ENCODE results near the gene ZBTB21. TPM values are rescaled to one million over a fixed set of nuclear protein-coding genes. Genes with fewer than 3 reads are reported as not detected.

ZBTB21 gene
- total RNA-seq, 4 donors from 2014 or later, result 5.2 to 19.5 (median 9.7) TPM

DNA sequence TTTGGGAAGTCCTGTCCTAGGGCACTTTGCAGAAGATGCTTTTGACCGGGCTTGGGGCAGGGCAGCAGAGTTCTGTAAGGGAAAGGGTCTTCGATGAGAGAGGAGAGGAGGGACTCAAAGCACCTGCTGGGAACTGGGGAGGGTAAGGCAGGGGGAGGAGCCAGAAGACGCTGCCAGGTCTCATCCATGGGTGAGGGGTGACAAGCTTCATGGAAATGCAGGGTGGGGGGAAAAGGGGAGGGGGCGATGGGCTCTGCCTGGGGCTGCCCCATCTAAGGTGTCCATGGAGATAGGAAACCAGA, 35.5 kb downstream of the ZBTB21 start:
- in situ Hi-C loops (cut with MboI; ENCODE audit: low pct_ligation_motif_present in 1 of 4, low pct_unique_long_range_greater_than_20kb in 1 of 4, low sequenced_read_pairs in 3 of 4), result no loop called here
- 87 to 89% methylated on average over 3 to 4 of the region's 4 CpGs for WGBS, 2 donors (ENCODE audit: low coverage in 1 of 2)
- Histone ChIP-seq H3K4me3 (no peak overlapping the region), H3K36me3 (no peaks in the 10 kb centered on the region), H3K4me1 (peaks cover 0 to 15% (median 9%) of the 10 kb centered on the region in 4 donors), H3K9me3 (peaks cover 0 to 6% of the 10 kb centered on the region in 2 donors), H3K27me3 (no peaks in the 10 kb centered on the region), H3K27ac (no peak overlapping the region)
- DNase-seq, result no peak
- TF ChIP-seq POLR2A (IDR thresholded peaks at IDR 0.05), result no peak
- TF ChIP-seq POLR2AphosphoS5 (IDR thresholded peaks at IDR 0.05), result no peak
- TF ChIP-seq, protein P1, sequence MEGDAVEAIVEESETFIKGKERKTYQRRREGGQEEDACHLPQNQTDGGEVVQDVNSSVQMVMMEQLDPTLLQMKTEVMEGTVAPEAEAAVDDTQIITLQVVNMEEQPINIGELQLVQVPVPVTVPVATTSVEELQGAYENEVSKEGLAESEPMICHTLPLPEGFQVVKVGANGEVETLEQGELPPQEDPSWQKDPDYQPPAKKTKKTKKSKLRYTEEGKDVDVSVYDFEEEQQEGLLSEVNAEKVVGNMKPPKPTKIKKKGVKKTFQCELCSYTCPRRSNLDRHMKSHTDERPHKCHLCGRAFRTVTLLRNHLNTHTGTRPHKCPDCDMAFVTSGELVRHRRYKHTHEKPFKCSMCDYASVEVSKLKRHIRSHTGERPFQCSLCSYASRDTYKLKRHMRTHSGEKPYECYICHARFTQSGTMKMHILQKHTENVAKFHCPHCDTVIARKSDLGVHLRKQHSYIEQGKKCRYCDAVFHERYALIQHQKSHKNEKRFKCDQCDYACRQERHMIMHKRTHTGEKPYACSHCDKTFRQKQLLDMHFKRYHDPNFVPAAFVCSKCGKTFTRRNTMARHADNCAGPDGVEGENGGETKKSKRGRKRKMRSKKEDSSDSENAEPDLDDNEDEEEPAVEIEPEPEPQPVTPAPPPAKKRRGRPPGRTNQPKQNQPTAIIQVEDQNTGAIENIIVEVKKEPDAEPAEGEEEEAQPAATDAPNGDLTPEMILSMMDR (IDR thresholded peaks at IDR 0.05), result no peak
- no peak for TF ChIP-seq EP300 (IDR thresholded peaks at IDR 0.05; ENCODE audit: low read depth)
- intact Hi-C loops (cut with DNase I; ENCODE audit: low total_unique reads), result no loop called here

DNA sequence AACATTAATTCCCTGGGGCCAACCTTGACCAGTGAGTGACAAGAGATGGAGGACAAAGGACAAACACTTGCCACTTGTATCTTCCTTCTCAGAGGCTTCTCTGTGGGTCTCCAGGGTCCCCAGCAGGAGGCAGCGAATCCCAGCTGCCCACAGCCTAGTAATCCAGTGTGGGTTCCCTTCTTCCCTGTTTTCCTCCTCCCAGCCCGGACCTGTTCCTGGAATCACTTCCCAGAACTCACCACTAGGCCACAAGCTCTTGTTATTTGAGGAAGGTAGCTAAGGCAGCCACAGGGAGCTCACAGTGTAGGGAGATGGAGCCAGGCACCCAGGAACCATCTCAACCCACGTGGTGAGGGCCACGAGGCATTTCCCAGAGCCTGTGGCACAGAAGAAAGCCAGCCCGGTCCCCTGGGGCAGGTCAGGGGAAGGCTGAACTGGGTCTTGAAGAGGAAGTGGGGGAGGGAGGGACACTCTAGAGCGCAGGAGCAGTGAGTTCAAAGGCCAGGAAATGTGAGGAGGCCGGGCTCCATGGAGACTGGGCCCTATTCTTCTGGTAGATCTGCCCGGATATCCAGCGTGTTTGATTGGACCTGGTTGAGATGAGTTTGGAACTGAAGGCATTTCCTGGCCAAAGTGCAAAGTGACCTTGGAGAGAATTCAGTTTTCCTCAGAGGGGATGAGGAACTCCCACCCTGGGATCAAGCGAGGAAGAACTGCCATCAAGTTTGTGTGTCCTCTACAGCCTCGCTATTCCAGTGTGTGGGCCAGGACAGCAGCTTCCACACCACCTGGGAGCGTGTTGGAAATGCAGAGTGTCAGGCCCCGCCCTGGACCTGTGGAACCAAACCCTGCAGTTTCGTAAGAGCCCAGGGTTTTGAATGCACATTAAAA, 36.1 kb downstream of the ZBTB21 start:
- 70% methylated on average over 14 of the region's 14 CpGs; no CpG with 5 or more reads in 1 of the 2 donors for WGBS, 2 donors (ENCODE audit: low coverage in 1 of 2)

DNA sequence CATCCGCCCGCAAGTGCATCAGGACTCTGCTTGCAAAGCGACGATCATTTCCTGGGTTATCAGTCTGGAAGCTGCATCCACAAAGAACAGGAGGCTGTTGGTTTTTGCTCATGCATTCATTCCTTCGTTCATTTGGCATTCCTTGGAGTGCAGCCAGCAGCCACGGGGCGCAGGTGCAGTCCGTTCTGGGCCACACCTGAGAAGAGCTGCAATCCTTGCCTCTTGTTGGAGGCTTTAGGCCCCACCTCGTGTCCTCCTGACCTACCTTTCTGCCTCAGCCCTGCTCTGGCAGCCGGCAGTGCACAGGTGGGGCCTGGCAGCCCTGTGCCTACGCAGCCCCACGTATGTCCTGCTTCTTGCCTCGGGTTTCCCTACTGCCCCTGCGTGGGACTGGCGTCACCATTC, 36.7 kb downstream of the ZBTB21 start:
- H3K4me3 ChIP-seq, result no peak overlapping the region

More for the DNA sequence above, 36.1 kb downstream of the ZBTB21 start:
- Histone ChIP-seq H3K9me3 (peaks cover 0 to 2% of the 10 kb centered on the region in 2 donors), H3K27me3 (no peaks in the 10 kb centered on the region), H3K4me3 (no peak overlapping the region), H3K36me3 (no peaks in the 10 kb centered on the region), H3K27ac (peak overlapping the region in 2 of 4 donors; percentile 16 to 33), H3K4me1 (peaks cover 0 to 15% (median 9%) of the 10 kb centered on the region in 4 donors)
- TF ChIP-seq, protein P1 (IDR thresholded peaks at IDR 0.05), result peak in 3 of 5 experiments; percentile 14 to 45 (median 45)
- TF ChIP-seq EP300 (IDR thresholded peaks at IDR 0.05; ENCODE audit: low read depth) (no peak), POLR2AphosphoS5 (IDR thresholded peaks at IDR 0.05) (no peak)
- no peak for DNase-seq
- intact Hi-C loops (cut with DNase I; ENCODE audit: low total_unique reads) (no loop called here), in situ Hi-C loops (cut with MboI; ENCODE audit: low pct_ligation_motif_present in 1 of 4, low pct_unique_long_range_greater_than_20kb in 1 of 4, low sequenced_read_pairs in 3 of 4) (no loop called here)

GRCh38 chr21:41972511-41973205, 37.5 kb downstream of the ZBTB21 start:
- Histone ChIP-seq H3K27ac (no peak overlapping the region), H3K9me3 (no peaks in the 10 kb centered on the region), H3K36me3 (no peaks in the 10 kb centered on the region), H3K27me3 (no peaks in the 10 kb centered on the region), H3K4me1 (peaks cover 0 to 15% (median 9%) of the 10 kb centered on the region in 4 donors), H3K4me3 (no peak overlapping the region)
- no peak for DNase-seq
- in situ Hi-C loops (cut with MboI; ENCODE audit: low pct_ligation_motif_present in 1 of 4, low pct_unique_long_range_greater_than_20kb in 1 of 4, low sequenced_read_pairs in 3 of 4), result no loop called here
- intact Hi-C loops (cut with DNase I; ENCODE audit: low total_unique reads), result no loop called here
- 92 to 100% methylated on average over 1 to 23 of the region's 23 CpGs for WGBS, 2 donors (ENCODE audit: low coverage in 1 of 2)
- TF ChIP-seq EP300 (IDR thresholded peaks at IDR 0.05; ENCODE audit: low read depth) (no peak), POLR2A (IDR thresholded peaks at IDR 0.05) (no peak), POLR2AphosphoS5 (IDR thresholded peaks at IDR 0.05) (no peak)
- TF ChIP-seq, protein P1 (IDR thresholded peaks at IDR 0.05), result no peak

More for the DNA sequence above, 36.7 kb downstream of the ZBTB21 start:
- in situ Hi-C loops (cut with MboI; ENCODE audit: low pct_ligation_motif_present in 1 of 4, low pct_unique_long_range_greater_than_20kb in 1 of 4, low sequenced_read_pairs in 3 of 4), result no loop called here
- intact Hi-C loops (cut with DNase I; ENCODE audit: low total_unique reads), result no loop called here
- Histone ChIP-seq H3K9me3 (no peaks in the 10 kb centered on the region), H3K27ac (peak overlapping the region in 2 of 4 donors; percentile 16 to 33), H3K4me1 (peaks cover 0 to 15% (median 9%) of the 10 kb centered on the region in 4 donors), H3K27me3 (no peaks in the 10 kb centered on the region), H3K36me3 (no peaks in the 10 kb centered on the region)
- WGBS, 2 donors (ENCODE audit: low coverage in 1 of 2), result 64 to 67% methylated on average over 2 to 15 of the region's 15 CpGs
- TF ChIP-seq, protein P1 (IDR thresholded peaks at IDR 0.05), result no peak
- TF ChIP-seq POLR2AphosphoS5 (IDR thresholded peaks at IDR 0.05), result peak in 1 of 3 donors; percentile 10
- peak; percentile 76 for DNase-seq

All from transverse colon (tissue), 4 donors.